SK-N-SH treated with all-trans-retinoic acid at 6 μM for 48 hours (cell line): ENCODE measurements around the gene CPEB1.
"Not testable (repeated sequence)": the region's sequence is repeated elsewhere in the genome, so short reads cannot be mapped to it uniquely, and the experiment has no call there.

Source experiments
- ATAC-seq: fragments of 200-7000 bp; cut with Tn5 transposase; 3 replicates; pipeline ENCODE4 v1.9.1; 2020; ENCODE audit warnings: mild to moderate bottlenecking, moderate library complexity
- ARNTL ChIP-seq: fragments of 450-650 bp; formaldehyde crosslinking; IDR thresholded peaks from 2 replicates; pipeline ENCODE4 v1.5.0; 2020; ENCODE audit warnings: low read depth, mild to moderate bottlenecking, moderate library complexity, borderline replicate concordance
- BACH2 ChIP-seq: fragments of 250-450 bp; sonication (Bioruptor Pico); IDR thresholded peaks from 2 replicates; pipeline ENCODE4 v1.9.0; 2021; ENCODE audit warnings: mild to moderate bottlenecking, borderline replicate concordance
- CSDC2 ChIP-seq: fragments of 250-450 bp; sonication (Bioruptor Pico); IDR thresholded peaks from 2 replicates; pipeline ENCODE4 v1.5.0; 2020; ENCODE audit warnings: mild to moderate bottlenecking, moderate library complexity
- ESRRG ChIP-seq: fragments of 250-450 bp; sonication (Bioruptor Pico); IDR thresholded peaks from 2 replicates; pipeline ENCODE4 v1.6.1; 2021; ENCODE audit warnings: mild to moderate bottlenecking
- ISL1 ChIP-seq: fragments of 250-450 bp; sonication (Bioruptor Pico); IDR thresholded peaks from 2 replicates; pipeline ENCODE4 v2.1.2; 2022; ENCODE audit warnings: mild to moderate bottlenecking, moderate library complexity
- OSR1 ChIP-seq: fragments of 250-450 bp; sonication (Bioruptor Pico); IDR thresholded peaks from 2 replicates; pipeline ENCODE4 v1.8.0; 2022; ENCODE audit warnings: moderate library complexity, mild to moderate bottlenecking, inconsistent platforms
- RARB ChIP-seq: fragments of 250-450 bp; sonication (Bioruptor Pico); IDR thresholded peaks from 2 replicates; pipeline ENCODE4 v1.8.0; 2021; ENCODE audit warnings: mild to moderate bottlenecking, moderate library complexity
- SNAI2 ChIP-seq: fragments of 250-450 bp; sonication (Bioruptor Pico); IDR thresholded peaks from 2 replicates; pipeline ENCODE4 v1.5.0; 2020; ENCODE audit warnings: mild to moderate bottlenecking, moderate library complexity
- TCF4 ChIP-seq: fragments of 250-450 bp; sonication (Bioruptor Pico); IDR thresholded peaks from 2 replicates; pipeline ENCODE4 v1.8.0; 2021; ENCODE audit warnings: mild to moderate bottlenecking, moderate library complexity, borderline replicate concordance
- TOX ChIP-seq: fragments of 250-450 bp; sonication (Bioruptor Pico); IDR thresholded peaks from 2 replicates; pipeline ENCODE4 v1.8.0; 2021; ENCODE audit warnings: mild to moderate bottlenecking, moderate library complexity, borderline replicate concordance
- ZC3H10 ChIP-seq: fragments of 250-450 bp; sonication (Bioruptor Pico); IDR thresholded peaks from 2 replicates; pipeline ENCODE4 v1.5.1; 2021; ENCODE audit warnings: mild to moderate bottlenecking, moderate library complexity
- ZFP3 ChIP-seq: fragments of 250-450 bp; sonication (Bioruptor Pico); IDR thresholded peaks from 2 replicates; pipeline ENCODE4 v1.5.0; 2020; ENCODE audit warnings: mild to moderate bottlenecking, moderate library complexity
- ZNF565 ChIP-seq: fragments of 450-650 bp; formaldehyde crosslinking; conservative IDR thresholded peaks from 2 replicates; pipeline ENCODE4 v1.5.0; 2020; ENCODE audit warnings: low read depth, mild to moderate bottlenecking, moderate library complexity
- ZNF70 ChIP-seq: fragments of 450-650 bp; formaldehyde crosslinking; IDR thresholded peaks from 2 replicates; pipeline ENCODE4 v1.5.0; 2020; ENCODE audit warnings: mild to moderate bottlenecking, moderate library complexity
- ZNF8 ChIP-seq: fragments of 450-650 bp; formaldehyde crosslinking; IDR thresholded peaks from 2 replicates; pipeline ENCODE4 v1.5.0; 2020; ENCODE audit warnings: mild to moderate bottlenecking, moderate library complexity
- TF ChIP-seq, protein P1 (sequence below): fragments of 250-450 bp; sonication (Bioruptor Pico); IDR thresholded peaks from 2 replicates; pipeline ENCODE4 v1.5.1; 2021; ENCODE audit warnings: mild to moderate bottlenecking, moderate library complexity
- TF ChIP-seq, protein P2 (sequence below): fragments of 250-450 bp; sonication (Bioruptor Pico); IDR thresholded peaks from 2 replicates; pipeline ENCODE4 v1.5.0; 2020; ENCODE audit warnings: mild to moderate bottlenecking, moderate library complexity
- TF ChIP-seq, protein P3 (sequence below): fragments of 250-450 bp; sonication (Bioruptor Pico); IDR thresholded peaks from 2 replicates; pipeline ENCODE4 v1.8.0; 2021; ENCODE audit warnings: low read depth, mild to moderate bottlenecking, moderate library complexity, borderline replicate concordance
- TF ChIP-seq, protein P4 (sequence below): fragments of 250-450 bp; sonication (Bioruptor Pico); IDR thresholded peaks from 2 replicates; pipeline ENCODE4 v1.5.1; 2020; ENCODE audit warnings: low read depth, mild to moderate bottlenecking, moderate library complexity
- TF ChIP-seq, protein P5 (sequence below): fragments of 250-450 bp; sonication (Bioruptor Pico); IDR thresholded peaks from 2 replicates; pipeline ENCODE4 v1.8.0; 2020; ENCODE audit warnings: mild to moderate bottlenecking, moderate library complexity, borderline replicate concordance

The CPEB1 gene

DNA sequence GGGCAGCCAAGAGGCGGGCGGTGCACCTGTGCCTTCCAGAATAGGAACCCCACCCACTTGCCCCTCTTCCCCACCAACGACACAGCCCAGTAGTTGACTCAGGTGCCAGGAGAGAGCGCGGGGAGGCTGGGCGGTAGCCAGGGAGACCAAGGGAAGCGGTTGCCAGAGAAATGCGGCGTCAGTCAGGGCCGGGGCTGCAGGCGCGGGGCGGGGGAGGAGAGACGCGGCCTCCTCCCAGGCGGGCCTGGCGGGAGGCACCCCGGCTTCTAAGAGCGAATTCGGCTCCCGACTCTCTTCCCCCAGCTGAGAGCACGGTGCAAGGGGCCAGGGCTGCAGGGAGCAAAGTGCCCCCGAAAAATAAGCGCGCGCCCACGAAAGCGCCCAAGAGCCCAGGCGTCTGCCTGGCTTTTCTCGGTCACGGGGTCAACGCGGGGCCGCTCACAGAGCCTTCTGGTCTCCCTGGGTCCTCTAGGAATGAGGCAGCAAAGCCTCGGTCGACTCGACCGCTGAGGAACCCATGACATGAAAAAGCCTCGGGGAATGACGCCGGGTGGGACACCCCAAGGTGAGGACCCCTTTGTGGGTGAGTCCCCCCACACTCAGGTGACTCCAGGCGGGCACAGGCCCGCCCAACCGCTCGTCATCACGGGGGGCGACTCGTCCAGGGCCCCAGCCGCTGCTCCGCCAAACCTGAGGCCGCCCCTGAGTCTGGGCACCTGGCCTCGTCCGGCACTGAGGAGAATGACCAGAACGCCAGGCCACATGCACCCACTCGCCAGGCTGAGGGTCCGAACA lies 716 bp downstream of the CPEB1 start:
- ATAC-seq = no peak
- TF ChIP-seq TCF4 (CRISPR knock-in tag) (no peak), ZNF8 (no peak), ZC3H10 (CRISPR knock-in tag) (no peak), TOX (CRISPR knock-in tag) (no peak), SNAI2 (CRISPR knock-in tag) (no peak), BACH2 (CRISPR knock-in tag) (no peak), RARB (CRISPR knock-in tag) (no peak), ZNF565 (CRISPR knock-in tag) (no peak), ARNTL (CRISPR knock-in tag) (no peak), ISL1 (no peak), ESRRG (no peak), ZFP3 (CRISPR knock-in tag) (no peak)
- TF ChIP-seq, protein P1, sequence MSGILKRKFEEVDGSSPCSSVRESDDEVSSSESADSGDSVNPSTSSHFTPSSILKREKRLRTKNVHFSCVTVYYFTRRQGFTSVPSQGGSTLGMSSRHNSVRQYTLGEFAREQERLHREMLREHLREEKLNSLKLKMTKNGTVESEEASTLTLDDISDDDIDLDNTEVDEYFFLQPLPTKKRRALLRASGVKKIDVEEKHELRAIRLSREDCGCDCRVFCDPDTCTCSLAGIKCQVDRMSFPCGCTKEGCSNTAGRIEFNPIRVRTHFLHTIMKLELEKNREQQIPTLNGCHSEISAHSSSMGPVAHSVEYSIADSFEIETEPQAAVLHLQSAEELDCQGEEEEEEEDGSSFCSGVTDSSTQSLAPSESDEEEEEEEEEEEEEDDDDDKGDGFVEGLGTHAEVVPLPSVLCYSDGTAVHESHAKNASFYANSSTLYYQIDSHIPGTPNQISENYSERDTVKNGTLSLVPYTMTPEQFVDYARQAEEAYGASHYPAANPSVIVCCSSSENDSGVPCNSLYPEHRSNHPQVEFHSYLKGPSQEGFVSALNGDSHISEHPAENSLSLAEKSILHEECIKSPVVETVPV (CRISPR knock-in tag) = no peak
- TF ChIP-seq, protein P2, sequence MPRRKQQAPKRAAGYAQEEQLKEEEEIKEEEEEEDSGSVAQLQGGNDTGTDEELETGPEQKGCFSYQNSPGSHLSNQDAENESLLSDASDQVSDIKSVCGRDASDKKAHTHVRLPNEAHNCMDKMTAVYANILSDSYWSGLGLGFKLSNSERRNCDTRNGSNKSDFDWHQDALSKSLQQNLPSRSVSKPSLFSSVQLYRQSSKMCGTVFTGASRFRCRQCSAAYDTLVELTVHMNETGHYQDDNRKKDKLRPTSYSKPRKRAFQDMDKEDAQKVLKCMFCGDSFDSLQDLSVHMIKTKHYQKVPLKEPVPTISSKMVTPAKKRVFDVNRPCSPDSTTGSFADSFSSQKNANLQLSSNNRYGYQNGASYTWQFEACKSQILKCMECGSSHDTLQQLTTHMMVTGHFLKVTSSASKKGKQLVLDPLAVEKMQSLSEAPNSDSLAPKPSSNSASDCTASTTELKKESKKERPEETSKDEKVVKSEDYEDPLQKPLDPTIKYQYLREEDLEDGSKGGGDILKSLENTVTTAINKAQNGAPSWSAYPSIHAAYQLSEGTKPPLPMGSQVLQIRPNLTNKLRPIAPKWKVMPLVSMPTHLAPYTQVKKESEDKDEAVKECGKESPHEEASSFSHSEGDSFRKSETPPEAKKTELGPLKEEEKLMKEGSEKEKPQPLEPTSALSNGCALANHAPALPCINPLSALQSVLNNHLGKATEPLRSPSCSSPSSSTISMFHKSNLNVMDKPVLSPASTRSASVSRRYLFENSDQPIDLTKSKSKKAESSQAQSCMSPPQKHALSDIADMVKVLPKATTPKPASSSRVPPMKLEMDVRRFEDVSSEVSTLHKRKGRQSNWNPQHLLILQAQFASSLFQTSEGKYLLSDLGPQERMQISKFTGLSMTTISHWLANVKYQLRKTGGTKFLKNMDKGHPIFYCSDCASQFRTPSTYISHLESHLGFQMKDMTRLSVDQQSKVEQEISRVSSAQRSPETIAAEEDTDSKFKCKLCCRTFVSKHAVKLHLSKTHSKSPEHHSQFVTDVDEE (CRISPR knock-in tag) = no peak
- TF ChIP-seq, protein P3, sequence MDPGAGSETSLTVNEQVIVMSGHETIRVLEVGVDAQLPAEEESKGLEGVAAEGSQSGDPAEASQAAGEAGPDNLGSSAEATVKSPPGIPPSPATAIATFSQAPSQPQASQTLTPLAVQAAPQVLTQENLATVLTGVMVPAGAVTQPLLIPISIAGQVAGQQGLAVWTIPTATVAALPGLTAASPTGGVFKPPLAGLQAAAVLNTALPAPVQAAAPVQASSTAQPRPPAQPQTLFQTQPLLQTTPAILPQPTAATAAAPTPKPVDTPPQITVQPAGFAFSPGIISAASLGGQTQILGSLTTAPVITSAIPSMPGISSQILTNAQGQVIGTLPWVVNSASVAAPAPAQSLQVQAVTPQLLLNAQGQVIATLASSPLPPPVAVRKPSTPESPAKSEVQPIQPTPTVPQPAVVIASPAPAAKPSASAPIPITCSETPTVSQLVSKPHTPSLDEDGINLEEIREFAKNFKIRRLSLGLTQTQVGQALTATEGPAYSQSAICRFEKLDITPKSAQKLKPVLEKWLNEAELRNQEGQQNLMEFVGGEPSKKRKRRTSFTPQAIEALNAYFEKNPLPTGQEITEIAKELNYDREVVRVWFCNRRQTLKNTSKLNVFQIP (CRISPR knock-in tag) = no peak
- TF ChIP-seq, all 23 proteins: peak for 0

DNA sequence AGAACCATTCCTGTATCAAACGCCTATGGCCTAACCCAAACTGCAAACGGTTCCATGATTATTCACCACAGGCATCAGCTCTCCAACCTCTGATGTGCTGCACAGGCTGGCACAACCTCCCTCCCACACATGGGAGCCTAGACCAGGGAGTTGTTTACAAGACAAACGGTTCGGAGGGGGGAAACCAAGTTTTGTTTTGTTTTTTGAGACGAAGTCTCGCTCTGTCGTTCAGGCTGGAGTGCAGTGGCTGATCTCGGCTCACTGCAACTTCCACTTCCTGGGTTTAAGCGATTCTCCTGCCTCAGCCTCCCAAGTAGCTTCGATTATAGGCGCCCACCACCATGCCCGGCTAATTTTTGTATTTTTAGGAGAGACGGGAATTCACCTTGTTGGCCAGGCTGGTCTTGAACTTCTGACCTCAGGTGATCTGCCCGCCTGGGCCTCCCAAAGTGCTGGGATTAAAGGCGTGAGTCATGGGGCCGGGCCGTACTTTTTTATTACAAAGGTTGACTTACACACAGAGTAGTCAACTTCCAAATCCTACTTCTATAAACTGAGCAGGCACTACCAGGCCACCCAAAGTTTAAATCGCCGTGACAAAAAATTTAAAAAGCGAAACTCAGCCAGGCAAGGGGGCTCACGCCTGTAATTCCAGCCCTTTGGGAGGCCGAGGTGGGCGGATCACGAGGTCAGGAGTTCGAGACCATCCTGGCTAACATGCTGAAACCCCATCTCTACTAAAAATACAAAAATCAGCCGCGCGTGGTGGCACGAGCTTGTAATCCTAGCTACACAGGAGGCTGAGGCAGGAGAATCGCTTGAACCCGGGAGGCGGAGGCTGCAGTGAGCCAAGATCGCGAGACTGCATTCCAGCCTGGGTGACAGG lies 2.0 kb downstream of the CPEB1 start:
- ATAC-seq = not testable (repeated sequence)

DNA sequence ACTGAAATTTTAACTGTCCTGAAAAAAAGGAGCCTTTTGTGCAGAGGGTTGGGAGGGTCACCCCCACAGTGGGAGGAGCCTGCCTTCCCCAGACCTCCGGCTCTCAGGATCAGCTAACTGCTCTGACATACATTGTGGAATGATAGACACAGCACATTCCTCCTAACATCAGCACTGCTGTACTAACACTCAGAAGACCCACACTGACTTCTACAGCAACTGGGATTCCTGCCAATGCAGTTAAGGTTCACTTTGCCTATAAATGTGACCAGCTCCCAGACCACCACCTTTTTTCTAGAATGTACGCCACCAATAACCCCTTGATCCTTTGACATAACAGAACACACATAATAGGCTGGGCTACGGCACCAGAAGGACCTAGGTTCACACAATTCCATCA lies 3.2 kb downstream of the CPEB1 start:
- no peak for ATAC-seq
- TF ChIP-seq ESRRG (no peak), SNAI2 (CRISPR knock-in tag) (no peak), ZNF565 (CRISPR knock-in tag) (no peak), CSDC2 (CRISPR knock-in tag) (no peak), ZNF70 (CRISPR knock-in tag) (no peak), OSR1 (CRISPR knock-in tag) (no peak)
- TF ChIP-seq, protein P3 (CRISPR knock-in tag) = no peak
- TF ChIP-seq, protein P1 (CRISPR knock-in tag) = no peak
- TF ChIP-seq, protein P2 (CRISPR knock-in tag) = no peak
- TF ChIP-seq, protein P4, sequence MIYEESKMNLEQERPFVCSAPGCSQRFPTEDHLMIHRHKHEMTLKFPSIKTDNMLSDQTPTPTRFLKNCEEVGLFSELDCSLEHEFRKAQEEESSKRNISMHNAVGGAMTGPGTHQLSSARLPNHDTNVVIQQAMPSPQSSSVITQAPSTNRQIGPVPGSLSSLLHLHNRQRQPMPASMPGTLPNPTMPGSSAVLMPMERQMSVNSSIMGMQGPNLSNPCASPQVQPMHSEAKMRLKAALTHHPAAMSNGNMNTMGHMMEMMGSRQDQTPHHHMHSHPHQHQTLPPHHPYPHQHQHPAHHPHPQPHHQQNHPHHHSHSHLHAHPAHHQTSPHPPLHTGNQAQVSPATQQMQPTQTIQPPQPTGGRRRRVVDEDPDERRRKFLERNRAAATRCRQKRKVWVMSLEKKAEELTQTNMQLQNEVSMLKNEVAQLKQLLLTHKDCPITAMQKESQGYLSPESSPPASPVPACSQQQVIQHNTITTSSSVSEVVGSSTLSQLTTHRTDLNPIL (CRISPR knock-in tag) = no peak
- TF ChIP-seq, protein P5, sequence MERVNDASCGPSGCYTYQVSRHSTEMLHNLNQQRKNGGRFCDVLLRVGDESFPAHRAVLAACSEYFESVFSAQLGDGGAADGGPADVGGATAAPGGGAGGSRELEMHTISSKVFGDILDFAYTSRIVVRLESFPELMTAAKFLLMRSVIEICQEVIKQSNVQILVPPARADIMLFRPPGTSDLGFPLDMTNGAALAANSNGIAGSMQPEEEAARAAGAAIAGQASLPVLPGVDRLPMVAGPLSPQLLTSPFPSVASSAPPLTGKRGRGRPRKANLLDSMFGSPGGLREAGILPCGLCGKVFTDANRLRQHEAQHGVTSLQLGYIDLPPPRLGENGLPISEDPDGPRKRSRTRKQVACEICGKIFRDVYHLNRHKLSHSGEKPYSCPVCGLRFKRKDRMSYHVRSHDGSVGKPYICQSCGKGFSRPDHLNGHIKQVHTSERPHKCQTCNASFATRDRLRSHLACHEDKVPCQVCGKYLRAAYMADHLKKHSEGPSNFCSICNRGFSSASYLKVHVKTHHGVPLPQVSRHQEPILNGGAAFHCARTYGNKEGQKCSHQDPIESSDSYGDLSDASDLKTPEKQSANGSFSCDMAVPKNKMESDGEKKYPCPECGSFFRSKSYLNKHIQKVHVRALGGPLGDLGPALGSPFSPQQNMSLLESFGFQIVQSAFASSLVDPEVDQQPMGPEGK (CRISPR knock-in tag) = no peak
